SK-N-SH (cell line): Measurements from ENCODE around the gene SERPINA6. TPM values are rescaled to one million over a fixed set of nuclear protein-coding genes. Genes with fewer than 3 reads are reported as not detected.

Experiments
- CTCF ChIA-PET: fragments of 300-600, 350-600 bp; formaldehyde crosslinking; extraction: SDS; loops from one replicate; lab custom pipeline; 2021; lab: Yijun Ruan, JAX
- POLR2A ChIA-PET: fragments of 350-600 bp; sonication (Branson Sonifier 250); formaldehyde crosslinking; extraction: SDS; loops from one replicate; lab custom pipeline; 2020; ENCODE audit warnings: antibody characterized with exemption, inconsistent platforms; lab: Yijun Ruan, JAX
- DNase-seq: peaks from one replicate; pipeline ENCODE4 v3.0.0; 2012
- H2AFZ ChIP-seq: fragments of 200-600 bp; sonication (generic); 2 replicates; pipeline ENCODE4 v1.8.1; 2016; ENCODE audit warnings: antibody characterized with exemption, mild to moderate bottlenecking, low read depth
- H3F3A ChIP-seq: fragments of 200-600 bp; sonication (generic); replicated peaks from 2 replicates; pipeline ENCODE3; 2016; ENCODE audit warnings: antibody characterized with exemption, mild to moderate bottlenecking; ENCODE audit not compliant: insufficient read depth
- H3K27ac ChIP-seq, 2 experiments: fragments of 200-500 bp in 1 of 2; fragments of 200-600 bp in 1 of 2; sonication (Bioruptor generic) in 1 of 2; sonication (generic), shearing (Covaris generic) in 1 of 2; 2 replicates each; pipeline versions ENCODE4 v1.5.1 to v1.6.1; 2014 to 2016; ENCODE audit warnings: low read depth in 2 of 2, inconsistent platforms in 1 of 2, low read length in 1 of 2, mild to moderate bottlenecking in 1 of 2, mixed read lengths in 1 of 2
- H3K27me3 ChIP-seq: fragments of 200-600 bp; sonication (generic), shearing (Covaris generic); 2 replicates; pipeline ENCODE4 v1.6.1; 2016; ENCODE audit warnings: mixed run types; ENCODE audit not compliant: insufficient read depth
- H3K36me3 ChIP-seq, 2 experiments: fragments of 200-500 bp in 1 of 2; fragments of 200-600 bp in 1 of 2; sonication (Bioruptor generic) in 1 of 2; sonication (generic) in 1 of 2; replicated peaks in 1 of 2; 2 replicates each; pipeline versions ENCODE3 to v1.5.1; 2014 to 2016; ENCODE audit warnings: low read length in 1 of 2, mild to moderate bottlenecking in 1 of 2; ENCODE audit not compliant: insufficient read depth in 2 of 2, control insufficient read depth in 1 of 2
- H3K4me1 ChIP-seq, 2 experiments: fragments of 200-500 bp in 1 of 2; fragments of 200-600 bp in 1 of 2; sonication (Bioruptor generic) in 1 of 2; sonication (generic), shearing (Covaris generic) in 1 of 2; 2 replicates each; pipeline versions ENCODE4 v1.5.1 to v1.6.1; 2014 to 2016; ENCODE audit warnings: low read depth in 1 of 2, low read length in 1 of 2, mixed run types in 1 of 2; ENCODE audit not compliant: insufficient read depth in 2 of 2, control insufficient read depth in 1 of 2
- H3K4me2 ChIP-seq: fragments of 200-600 bp; sonication (generic), shearing (Covaris generic); 2 replicates; pipeline ENCODE4 v1.6.1; 2017; ENCODE audit warnings: mixed run types
- H3K4me3 ChIP-seq, 2 experiments: fragments of 200-500 bp in 1 of 2; fragments of 200-600 bp in 1 of 2; sonication (Bioruptor generic) in 1 of 2; sonication (generic), shearing (Covaris generic) in 1 of 2; 2 replicates each; pipeline versions ENCODE4 v1.5.1 to v1.8.1; 2014 to 2016; ENCODE audit warnings: low read depth in 2 of 2, inconsistent platforms in 1 of 2, low read length in 1 of 2, mild to moderate bottlenecking in 1 of 2, mixed read lengths in 1 of 2, moderate library complexity in 1 of 2
- H3K79me2 ChIP-seq: fragments of 200-600 bp; sonication (generic); 2 replicates; pipeline ENCODE4 v1.8.1; 2017; ENCODE audit warnings: mild to moderate bottlenecking; ENCODE audit not compliant: insufficient read depth
- H3K9ac ChIP-seq: fragments of 200-600 bp; sonication (generic); 2 replicates; pipeline ENCODE4 v1.6.1; 2017; ENCODE audit warnings: mixed run types
- H3K9me2 ChIP-seq: fragments of 200-600 bp; sonication (generic); 2 replicates; pipeline ENCODE4 v1.6.1; 2017; ENCODE audit warnings: mixed run types
- H3K9me3 ChIP-seq: fragments of 200-600 bp; sonication (generic); 2 replicates; pipeline ENCODE4 v1.6.1; 2017; ENCODE audit warnings: mixed run types, mild to moderate bottlenecking, moderate library complexity
- H4K20me1 ChIP-seq: fragments of 200-600 bp; sonication (generic); 2 replicates; pipeline ENCODE4 v1.6.1; 2017; ENCODE audit warnings: mild to moderate bottlenecking, mixed run types; ENCODE audit not compliant: insufficient read depth
- CHD2 ChIP-seq: fragments of 150-350 bp; IDR thresholded peaks from 2 replicates; pipeline ENCODE4 v1.6.1; 2018; ENCODE audit warnings: low read length; ENCODE audit not compliant: partially characterized antibody
- ELF1 ChIP-seq: IDR thresholded peaks from 2 replicates; pipeline ENCODE4 v1.4.0; 2012
- EP300 ChIP-seq, 2 experiments: IDR thresholded peaks; 2 replicates each; pipeline versions ENCODE4 v1.4.0 to v1.6.1; 2012; ENCODE audit warnings: borderline replicate concordance in 1 of 2, low read depth in 1 of 2, low read length in 1 of 2
- FOSL2 ChIP-seq: IDR thresholded peaks from 2 replicates; pipeline ENCODE4 v1.4.0; 2012; ENCODE audit warnings: low read depth, mild to moderate bottlenecking, moderate library complexity, borderline replicate concordance
- GABPA ChIP-seq: IDR thresholded peaks from 2 replicates; pipeline ENCODE4 v1.4.0; 2012; ENCODE audit warnings: low read depth, mild to moderate bottlenecking
- GATA2 ChIP-seq: sonication (generic); formaldehyde crosslinking; IDR thresholded peaks from 2 replicates; pipeline ENCODE4 v1.5.0; 2020; ENCODE audit warnings: mild to moderate bottlenecking, missing genetic modification reagents
- MEF2A ChIP-seq: IDR thresholded peaks from 2 replicates; pipeline ENCODE4 v1.4.0; 2012; ENCODE audit warnings: low read depth, borderline replicate concordance
- NRF1 ChIP-seq: IDR thresholded peaks from 2 replicates; pipeline ENCODE4 v1.6.1; 2012; ENCODE audit warnings: low read depth, mild to moderate bottlenecking, low read length
- RCOR1 ChIP-seq: fragments of 150-350 bp; IDR thresholded peaks from 2 replicates; pipeline ENCODE4 v1.6.1; 2017; ENCODE audit warnings: antibody characterized with exemption, low read length
- REST ChIP-seq: IDR thresholded peaks from 2 replicates; pipeline ENCODE4 v1.6.1; 2012; ENCODE audit warnings: mild to moderate bottlenecking, low read depth, low read length, moderate library complexity
- RFX5 ChIP-seq: IDR thresholded peaks from 2 replicates; pipeline ENCODE4 v1.6.1; 2012; ENCODE audit warnings: mild to moderate bottlenecking, improper control_type of control experiment, low read length
- RXRA ChIP-seq: IDR thresholded peaks from 2 replicates; pipeline ENCODE4 v1.4.0; 2012; ENCODE audit warnings: low read depth, mild to moderate bottlenecking, borderline replicate concordance
- SIN3A ChIP-seq: IDR thresholded peaks from 2 replicates; pipeline ENCODE4 v1.6.1; 2012; ENCODE audit warnings: low read depth, mild to moderate bottlenecking, low read length, moderate library complexity, borderline replicate concordance
- SMC3 ChIP-seq: IDR thresholded peaks from 2 replicates; pipeline ENCODE4 v1.6.1; 2012; ENCODE audit warnings: low read depth, low read length, improper control_type of control experiment
- TCF12 ChIP-seq: IDR thresholded peaks from 2 replicates; pipeline ENCODE4 v1.4.0; 2012
- USF1 ChIP-seq: IDR thresholded peaks from 2 replicates; pipeline ENCODE4 v1.4.0; 2012; ENCODE audit warnings: low read depth, borderline replicate concordance
- YY1 ChIP-seq: IDR thresholded peaks from 2 replicates; pipeline ENCODE4 v1.4.0; 2012; ENCODE audit warnings: low read depth, mild to moderate bottlenecking
- ZBTB33 ChIP-seq: IDR thresholded peaks from 2 replicates; pipeline ENCODE4 v1.4.0; 2012; ENCODE audit warnings: low read depth, borderline replicate concordance
- WGBS: methylation state at CpG from one replicate; pipeline ENCODE4 v1.1.6; 2017; ENCODE audit warnings: low lambda C conversion rate; 5-methylcytosine and 5-hydroxymethylcytosine counted together
- polyA plus RNA-seq, 3 experiments: library from polyadenylated mRNA; depleted of rRNA; stranded (reverse); fragments of >200 nt; gene quantifications; 2 replicates each; pipeline ENCODE4 v1.2.3, GENCODE V29; 2012
- TF ChIP-seq, protein P1 (sequence below): fragments of 150-350 bp; IDR thresholded peaks from 2 replicates; pipeline ENCODE4 v1.6.1; 2017; ENCODE audit warnings: antibody characterized with exemption, low read length, low read depth, borderline replicate concordance

The SERPINA6 gene
- polyA plus RNA-seq, 1 of the 3 experiments (the other 2 are of a cell fraction): 0.46 TPM

DNA sequence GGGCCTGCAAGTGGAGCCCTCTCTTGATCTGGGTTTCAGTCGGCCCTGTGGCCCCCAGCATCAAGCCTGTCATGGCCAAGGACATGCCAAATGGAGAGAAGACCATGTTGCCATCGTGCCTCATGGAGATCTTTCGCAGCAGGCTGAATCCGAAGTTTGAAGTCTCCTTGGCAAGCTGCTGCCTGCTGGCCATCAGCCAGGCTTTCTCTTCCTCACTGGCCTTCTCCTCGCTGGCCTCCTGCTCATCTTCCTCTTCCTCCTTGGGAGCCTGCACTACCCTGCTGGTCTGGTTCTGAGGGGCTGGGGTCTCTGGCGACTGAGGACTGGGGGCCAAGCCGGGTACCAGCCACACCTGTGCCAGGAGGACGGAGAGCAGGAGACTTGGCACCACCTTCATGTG, 32.9 kb downstream of the SERPINA6 start:
- H4K20me1 ChIP-seq: no peaks in the 10 kb centered on the region
- H3K4me1 ChIP-seq: no peaks in the 10 kb centered on the region
- CTCF ChIA-PET: no interaction called here
- H3K79me2 ChIP-seq: no peaks in the 10 kb centered on the region
- no peaks in the 10 kb centered on the region for H3K36me3 ChIP-seq
- H2AFZ ChIP-seq: no peak overlapping the region
- H3K9ac ChIP-seq: no peak overlapping the region
- no peaks in the 10 kb centered on the region for H3K9me3 ChIP-seq
- no peaks in the 10 kb centered on the region for H3K27me3 ChIP-seq
- 28% methylated on average over 6 of the region's 8 CpGs for WGBS
- H3K9me2 ChIP-seq: no peaks in the 10 kb centered on the region
- H3K4me3 ChIP-seq: no peak overlapping the region
- POLR2A ChIA-PET: no interaction called here
- H3K27ac ChIP-seq: no peak overlapping the region
- no peak for DNase-seq
- no peak overlapping the region for H3K4me2 ChIP-seq
- TF ChIP-seq SMC3 (no peak), CHD2 (no peak), SIN3A (no peak), RFX5 (no peak), GABPA (no peak), RXRA (no peak), USF1 (no peak), ZBTB33 (no peak), RCOR1 (no peak), MEF2A (no peak), REST (no peak), GATA2 (CRISPR knock-in tag) (no peak), FOSL2 (no peak), ELF1 (no peak), EP300 (IDR thresholded peaks at IDR 0.05; ENCODE audit: borderline replicate concordance in 1 of 2, low read depth in 1 of 2, low read length in 1 of 2) (no peak), YY1 (no peak), NRF1 (no peak), TCF12 (no peak)
- TF ChIP-seq, protein P1, sequence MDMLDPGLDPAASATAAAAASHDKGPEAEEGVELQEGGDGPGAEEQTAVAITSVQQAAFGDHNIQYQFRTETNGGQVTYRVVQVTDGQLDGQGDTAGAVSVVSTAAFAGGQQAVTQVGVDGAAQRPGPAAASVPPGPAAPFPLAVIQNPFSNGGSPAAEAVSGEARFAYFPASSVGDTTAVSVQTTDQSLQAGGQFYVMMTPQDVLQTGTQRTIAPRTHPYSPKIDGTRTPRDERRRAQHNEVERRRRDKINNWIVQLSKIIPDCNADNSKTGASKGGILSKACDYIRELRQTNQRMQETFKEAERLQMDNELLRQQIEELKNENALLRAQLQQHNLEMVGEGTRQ: no peak
- H3F3A ChIP-seq: peaks cover 9% of the 10 kb centered on the region
